Fibroblast of lung (primary cell): ENCODE results near the gene HEMK1.

Source experiments
- CTCF ChIP-seq, 2 donors: IDR thresholded peaks in 1 of 2; conservative IDR thresholded peaks in 1 of 2; 1 replicate in 1 of 2; 2 replicates in 1 of 2; pipeline ENCODE4 v1.5.1; 2011 to 2012; ENCODE audit warnings: low read length in 2 of 2, control low read depth in 1 of 2, inconsistent platforms in 1 of 2, low read depth in 1 of 2, mild to moderate bottlenecking in 1 of 2
- EZH2 ChIP-seq: IDR thresholded peaks from 2 replicates; pipeline ENCODE4 v1.5.1; 2012; ENCODE audit warnings: low read length, control low read depth, mild to moderate bottlenecking; ENCODE audit errors: missing control alignments

- TF ChIP-seq CTCF (conservative IDR thresholded peaks at IDR 0.05 in 1 of 2, IDR thresholded peaks at IDR 0.05 in 1 of 2; ENCODE audit: low read depth in 1 of 2, low read length in 2 of 2) (no peak), EZH2 (no peak)
Observed at GRCh38 chr3:50581459-50581842, 12.1 kb downstream of the HEMK1 start.
